ENCODE results near the gene C1QTNF3. TPM values are rescaled to one million over a fixed set of nuclear protein-coding genes. Genes with fewer than 3 reads are reported as not detected.

The C1QTNF3 gene
- total RNA-seq, 1 experiment from 2014 or later: 2.1 TPM

DNA sequence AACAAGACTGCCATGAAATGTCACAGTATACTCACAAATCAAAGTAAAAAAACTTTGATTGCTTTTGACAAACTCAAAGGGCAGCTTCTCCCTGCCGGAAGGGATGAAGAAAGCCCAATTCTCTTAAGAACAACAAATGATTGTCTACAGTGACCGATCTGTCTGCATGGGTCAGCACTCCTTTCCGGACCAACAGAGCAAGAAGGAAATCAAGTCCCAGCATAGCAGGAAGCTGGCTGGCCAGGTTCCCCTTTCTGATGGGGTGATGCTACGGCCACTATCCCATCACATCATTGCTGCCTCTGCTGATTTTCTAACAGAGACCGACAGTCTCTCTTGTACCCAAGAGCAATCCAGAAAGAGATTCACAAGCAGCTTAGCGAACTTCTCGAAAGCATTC is 692 bp downstream of the C1QTNF3 start (continued):
- TF ChIP-seq, protein P1, sequence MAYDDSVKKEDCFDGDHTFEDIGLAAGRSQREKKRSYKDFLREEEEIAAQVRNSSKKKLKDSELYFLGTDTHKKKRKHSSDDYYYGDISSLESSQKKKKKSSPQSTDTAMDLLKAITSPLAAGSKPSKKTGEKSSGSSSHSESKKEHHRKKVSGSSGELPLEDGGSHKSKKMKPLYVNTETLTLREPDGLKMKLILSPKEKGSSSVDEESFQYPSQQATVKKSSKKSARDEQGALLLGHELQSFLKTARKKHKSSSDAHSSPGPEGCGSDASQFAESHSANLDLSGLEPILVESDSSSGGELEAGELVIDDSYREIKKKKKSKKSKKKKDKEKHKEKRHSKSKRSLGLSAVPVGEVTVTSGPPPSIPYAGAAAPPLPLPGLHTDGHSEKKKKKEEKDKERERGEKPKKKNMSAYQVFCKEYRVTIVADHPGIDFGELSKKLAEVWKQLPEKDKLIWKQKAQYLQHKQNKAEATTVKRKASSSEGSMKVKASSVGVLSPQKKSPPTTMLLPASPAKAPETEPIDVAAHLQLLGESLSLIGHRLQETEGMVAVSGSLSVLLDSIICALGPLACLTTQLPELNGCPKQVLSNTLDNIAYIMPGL (CRISPR knock-in tag; IDR thresholded peaks at IDR 0.05): no peak
- no peak for TF ChIP-seq SMAD3 (CRISPR knock-in tag; IDR thresholded peaks at IDR 0.05; ENCODE audit: borderline replicate concordance)
- TF ChIP-seq GRHL2 (CRISPR knock-in tag; IDR thresholded peaks at IDR 0.05; ENCODE audit: insufficient replicate concordance, severe bottlenecking): no peak
- TF ChIP-seq, protein P2, sequence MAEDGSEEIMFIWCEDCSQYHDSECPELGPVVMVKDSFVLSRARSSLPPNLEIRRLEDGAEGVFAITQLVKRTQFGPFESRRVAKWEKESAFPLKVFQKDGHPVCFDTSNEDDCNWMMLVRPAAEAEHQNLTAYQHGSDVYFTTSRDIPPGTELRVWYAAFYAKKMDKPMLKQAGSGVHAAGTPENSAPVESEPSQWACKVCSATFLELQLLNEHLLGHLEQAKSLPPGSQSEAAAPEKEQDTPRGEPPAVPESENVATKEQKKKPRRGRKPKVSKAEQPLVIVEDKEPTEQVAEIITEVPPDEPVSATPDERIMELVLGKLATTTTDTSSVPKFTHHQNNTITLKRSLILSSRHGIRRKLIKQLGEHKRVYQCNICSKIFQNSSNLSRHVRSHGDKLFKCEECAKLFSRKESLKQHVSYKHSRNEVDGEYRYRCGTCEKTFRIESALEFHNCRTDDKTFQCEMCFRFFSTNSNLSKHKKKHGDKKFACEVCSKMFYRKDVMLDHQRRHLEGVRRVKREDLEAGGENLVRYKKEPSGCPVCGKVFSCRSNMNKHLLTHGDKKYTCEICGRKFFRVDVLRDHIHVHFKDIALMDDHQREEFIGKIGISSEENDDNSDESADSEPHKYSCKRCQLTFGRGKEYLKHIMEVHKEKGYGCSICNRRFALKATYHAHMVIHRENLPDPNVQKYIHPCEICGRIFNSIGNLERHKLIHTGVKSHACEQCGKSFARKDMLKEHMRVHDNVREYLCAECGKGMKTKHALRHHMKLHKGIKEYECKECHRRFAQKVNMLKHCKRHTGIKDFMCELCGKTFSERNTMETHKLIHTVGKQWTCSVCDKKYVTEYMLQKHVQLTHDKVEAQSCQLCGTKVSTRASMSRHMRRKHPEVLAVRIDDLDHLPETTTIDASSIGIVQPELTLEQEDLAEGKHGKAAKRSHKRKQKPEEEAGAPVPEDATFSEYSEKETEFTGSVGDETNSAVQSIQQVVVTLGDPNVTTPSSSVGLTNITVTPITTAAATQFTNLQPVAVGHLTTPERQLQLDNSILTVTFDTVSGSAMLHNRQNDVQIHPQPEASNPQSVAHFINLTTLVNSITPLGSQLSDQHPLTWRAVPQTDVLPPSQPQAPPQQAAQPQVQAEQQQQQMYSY (CRISPR knock-in tag; IDR thresholded peaks at IDR 0.05): no peak
- TF ChIP-seq NFE2L1 (CRISPR knock-in tag; IDR thresholded peaks at IDR 0.05): no peak
- TF ChIP-seq, protein P3, sequence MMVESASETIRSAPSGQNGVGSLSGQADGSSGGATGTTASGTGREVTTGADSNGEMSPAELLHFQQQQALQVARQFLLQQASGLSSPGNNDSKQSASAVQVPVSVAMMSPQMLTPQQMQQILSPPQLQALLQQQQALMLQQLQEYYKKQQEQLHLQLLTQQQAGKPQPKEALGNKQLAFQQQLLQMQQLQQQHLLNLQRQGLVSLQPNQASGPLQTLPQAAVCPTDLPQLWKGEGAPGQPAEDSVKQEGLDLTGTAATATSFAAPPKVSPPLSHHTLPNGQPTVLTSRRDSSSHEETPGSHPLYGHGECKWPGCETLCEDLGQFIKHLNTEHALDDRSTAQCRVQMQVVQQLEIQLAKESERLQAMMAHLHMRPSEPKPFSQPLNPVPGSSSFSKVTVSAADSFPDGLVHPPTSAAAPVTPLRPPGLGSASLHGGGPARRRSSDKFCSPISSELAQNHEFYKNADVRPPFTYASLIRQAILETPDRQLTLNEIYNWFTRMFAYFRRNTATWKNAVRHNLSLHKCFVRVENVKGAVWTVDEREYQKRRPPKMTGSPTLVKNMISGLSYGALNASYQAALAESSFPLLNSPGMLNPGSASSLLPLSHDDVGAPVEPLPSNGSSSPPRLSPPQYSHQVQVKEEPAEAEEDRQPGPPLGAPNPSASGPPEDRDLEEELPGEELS (CRISPR knock-in tag; IDR thresholded peaks at IDR 0.05): no peak
- TF ChIP-seq, protein P4, sequence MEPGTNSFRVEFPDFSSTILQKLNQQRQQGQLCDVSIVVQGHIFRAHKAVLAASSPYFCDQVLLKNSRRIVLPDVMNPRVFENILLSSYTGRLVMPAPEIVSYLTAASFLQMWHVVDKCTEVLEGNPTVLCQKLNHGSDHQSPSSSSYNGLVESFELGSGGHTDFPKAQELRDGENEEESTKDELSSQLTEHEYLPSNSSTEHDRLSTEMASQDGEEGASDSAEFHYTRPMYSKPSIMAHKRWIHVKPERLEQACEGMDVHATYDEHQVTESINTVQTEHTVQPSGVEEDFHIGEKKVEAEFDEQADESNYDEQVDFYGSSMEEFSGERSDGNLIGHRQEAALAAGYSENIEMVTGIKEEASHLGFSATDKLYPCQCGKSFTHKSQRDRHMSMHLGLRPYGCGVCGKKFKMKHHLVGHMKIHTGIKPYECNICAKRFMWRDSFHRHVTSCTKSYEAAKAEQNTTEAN (CRISPR knock-in tag; IDR thresholded peaks at IDR 0.05): no peak
- TF ChIP-seq, protein P5, sequence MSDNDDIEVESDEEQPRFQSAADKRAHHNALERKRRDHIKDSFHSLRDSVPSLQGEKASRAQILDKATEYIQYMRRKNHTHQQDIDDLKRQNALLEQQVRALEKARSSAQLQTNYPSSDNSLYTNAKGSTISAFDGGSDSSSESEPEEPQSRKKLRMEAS (CRISPR knock-in tag; IDR thresholded peaks at IDR 0.05): no peak

DNA sequence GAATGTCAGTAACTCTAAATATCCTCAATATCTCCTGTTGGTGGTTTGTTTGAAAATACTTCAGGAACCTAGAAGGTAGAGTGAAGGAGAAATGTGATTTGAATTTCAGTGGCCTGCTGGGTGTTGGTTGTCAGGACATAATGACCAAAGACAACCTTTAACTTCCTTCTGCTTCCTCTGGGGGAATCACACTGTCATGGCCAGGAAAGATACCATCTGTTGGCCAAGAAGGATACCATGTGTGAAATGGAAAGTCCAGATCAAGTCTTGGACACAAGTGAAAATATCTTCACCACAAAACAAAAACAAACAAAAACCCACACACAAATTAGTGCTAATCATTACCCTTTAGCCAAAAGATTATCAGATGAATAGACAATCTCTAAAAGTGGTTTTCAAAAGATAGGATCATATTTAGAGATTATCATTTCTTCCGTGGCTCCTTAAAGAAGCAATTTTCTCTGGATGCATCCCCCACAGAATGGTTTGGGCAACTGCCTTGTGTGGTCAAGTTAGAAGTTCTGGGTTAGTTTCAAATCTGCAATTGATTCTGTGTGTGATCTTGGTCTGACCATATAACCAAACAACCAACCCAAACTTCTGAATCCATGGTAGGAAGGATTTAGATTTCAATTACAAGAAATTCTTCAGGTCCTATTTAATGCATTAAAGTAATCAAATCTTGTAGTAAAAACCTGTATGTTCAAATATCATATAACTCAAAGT is 1.6 kb downstream of the C1QTNF3 start:
- ATAC-seq: no peak
- peaks cover 23% of the 10 kb centered on the region for H3K4me1 Mint-ChIP-seq
- TF ChIP-seq IRF2 (CRISPR knock-in tag; IDR thresholded peaks at IDR 0.05; ENCODE audit: borderline replicate concordance, low read depth) (no peak), ATF1 (CRISPR knock-in tag; IDR thresholded peaks at IDR 0.05) (no peak), ETV6 (CRISPR knock-in tag; IDR thresholded peaks at IDR 0.05) (no peak)
- TF ChIP-seq, protein P6, sequence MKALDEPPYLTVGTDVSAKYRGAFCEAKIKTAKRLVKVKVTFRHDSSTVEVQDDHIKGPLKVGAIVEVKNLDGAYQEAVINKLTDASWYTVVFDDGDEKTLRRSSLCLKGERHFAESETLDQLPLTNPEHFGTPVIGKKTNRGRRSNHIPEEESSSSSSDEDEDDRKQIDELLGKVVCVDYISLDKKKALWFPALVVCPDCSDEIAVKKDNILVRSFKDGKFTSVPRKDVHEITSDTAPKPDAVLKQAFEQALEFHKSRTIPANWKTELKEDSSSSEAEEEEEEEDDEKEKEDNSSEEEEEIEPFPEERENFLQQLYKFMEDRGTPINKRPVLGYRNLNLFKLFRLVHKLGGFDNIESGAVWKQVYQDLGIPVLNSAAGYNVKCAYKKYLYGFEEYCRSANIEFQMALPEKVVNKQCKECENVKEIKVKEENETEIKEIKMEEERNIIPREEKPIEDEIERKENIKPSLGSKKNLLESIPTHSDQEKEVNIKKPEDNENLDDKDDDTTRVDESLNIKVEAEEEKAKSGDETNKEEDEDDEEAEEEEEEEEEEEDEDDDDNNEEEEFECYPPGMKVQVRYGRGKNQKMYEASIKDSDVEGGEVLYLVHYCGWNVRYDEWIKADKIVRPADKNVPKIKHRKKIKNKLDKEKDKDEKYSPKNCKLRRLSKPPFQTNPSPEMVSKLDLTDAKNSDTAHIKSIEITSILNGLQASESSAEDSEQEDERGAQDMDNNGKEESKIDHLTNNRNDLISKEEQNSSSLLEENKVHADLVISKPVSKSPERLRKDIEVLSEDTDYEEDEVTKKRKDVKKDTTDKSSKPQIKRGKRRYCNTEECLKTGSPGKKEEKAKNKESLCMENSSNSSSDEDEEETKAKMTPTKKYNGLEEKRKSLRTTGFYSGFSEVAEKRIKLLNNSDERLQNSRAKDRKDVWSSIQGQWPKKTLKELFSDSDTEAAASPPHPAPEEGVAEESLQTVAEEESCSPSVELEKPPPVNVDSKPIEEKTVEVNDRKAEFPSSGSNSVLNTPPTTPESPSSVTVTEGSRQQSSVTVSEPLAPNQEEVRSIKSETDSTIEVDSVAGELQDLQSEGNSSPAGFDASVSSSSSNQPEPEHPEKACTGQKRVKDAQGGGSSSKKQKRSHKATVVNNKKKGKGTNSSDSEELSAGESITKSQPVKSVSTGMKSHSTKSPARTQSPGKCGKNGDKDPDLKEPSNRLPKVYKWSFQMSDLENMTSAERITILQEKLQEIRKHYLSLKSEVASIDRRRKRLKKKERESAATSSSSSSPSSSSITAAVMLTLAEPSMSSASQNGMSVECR (CRISPR knock-in tag; IDR thresholded peaks at IDR 0.05; ENCODE audit: borderline replicate concordance): no peak
- TF ChIP-seq, protein P7, sequence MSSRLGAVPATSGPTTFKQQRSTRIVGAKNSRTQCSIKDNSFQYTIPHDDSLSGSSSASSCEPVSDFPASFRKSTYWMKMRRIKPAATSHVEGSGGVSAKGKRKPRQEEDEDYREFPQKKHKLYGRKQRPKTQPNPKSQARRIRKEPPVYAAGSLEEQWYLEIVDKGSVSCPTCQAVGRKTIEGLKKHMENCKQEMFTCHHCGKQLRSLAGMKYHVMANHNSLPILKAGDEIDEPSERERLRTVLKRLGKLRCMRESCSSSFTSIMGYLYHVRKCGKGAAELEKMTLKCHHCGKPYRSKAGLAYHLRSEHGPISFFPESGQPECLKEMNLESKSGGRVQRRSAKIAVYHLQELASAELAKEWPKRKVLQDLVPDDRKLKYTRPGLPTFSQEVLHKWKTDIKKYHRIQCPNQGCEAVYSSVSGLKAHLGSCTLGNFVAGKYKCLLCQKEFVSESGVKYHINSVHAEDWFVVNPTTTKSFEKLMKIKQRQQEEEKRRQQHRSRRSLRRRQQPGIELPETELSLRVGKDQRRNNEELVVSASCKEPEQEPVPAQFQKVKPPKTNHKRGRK (CRISPR knock-in tag; IDR thresholded peaks at IDR 0.05; ENCODE audit: borderline replicate concordance): no peak
- H3K27me3 Mint-ChIP-seq (ENCODE audit: low read depth): peaks cover 3% of the 10 kb centered on the region; the same call in 1 of the 2 replicates
- ChIA-PET POLR2A (no interaction called here), CTCF (no interaction called here)
- no peak for DNase-seq (ENCODE audit: low spot score)
- H3K36me3 Mint-ChIP-seq: no peaks in the 10 kb centered on the region
- H3K9me3 Mint-ChIP-seq: 0 out of 2 replicates have a peak, but pooled peaks cover 3% of the 10 kb centered on the region
- H3K4me3 Mint-ChIP-seq: no peak overlapping the region
- no peak overlapping the region for H3K27ac Mint-ChIP-seq

Measured in WTC11 (cell line).